H9 (cell line): Measurements from ENCODE around the gene INTS1. TPM values are rescaled to one million over a fixed set of nuclear protein-coding genes. Genes with fewer than 3 reads are reported as not detected.
A peak's percentile ranks its signal among the peaks of the same experiment; 100 is the strongest.

Experiments used
- DNase-seq: peaks from one replicate; pipeline ENCODE4 v3.0.0-alpha.2; 2017
- H2AFZ ChIP-seq: one replicate; pipeline ENCODE4 v1.6.1; 2013; ENCODE audit warnings: mild to moderate bottlenecking, low read length, control low read depth, moderate library complexity
- H2AK5ac ChIP-seq: 2 replicates; pipeline ENCODE4 v1.6.1; 2013; ENCODE audit warnings: low read length, control low read depth, mixed read lengths; ENCODE audit not compliant: insufficient read length
- H2BK120ac ChIP-seq: one replicate; pipeline ENCODE4 v1.6.1; 2013; ENCODE audit warnings: low read depth, mild to moderate bottlenecking, low read length, control low read depth, inconsistent platforms; ENCODE audit not compliant: poor library complexity, severe bottlenecking
- H2BK12ac ChIP-seq: 2 replicates; pipeline ENCODE4 v1.6.1; 2013; ENCODE audit warnings: low read length, control low read depth, mixed read lengths, low read depth; ENCODE audit not compliant: insufficient read length
- H2BK15ac ChIP-seq: 2 replicates; pipeline ENCODE4 v1.6.1; 2013; ENCODE audit warnings: low read depth, low read length, control low read depth
- H2BK20ac ChIP-seq: one replicate; pipeline ENCODE4 v1.6.1; 2013; ENCODE audit warnings: low read depth, mild to moderate bottlenecking, low read length, control low read depth, inconsistent platforms; ENCODE audit not compliant: poor library complexity, severe bottlenecking
- H2BK5ac ChIP-seq: 2 replicates; pipeline ENCODE4 v1.6.1; 2013; ENCODE audit warnings: low read length, control low read depth, mixed read lengths; ENCODE audit not compliant: insufficient read length
- H3K14ac ChIP-seq: 2 replicates; pipeline ENCODE4 v1.6.1; 2013; ENCODE audit warnings: low read length, control low read depth; ENCODE audit not compliant: insufficient read depth
- H3K18ac ChIP-seq: 2 replicates; pipeline ENCODE4 v1.6.1; 2013; ENCODE audit warnings: low read depth, mild to moderate bottlenecking, mixed read lengths, low read length, control low read depth; ENCODE audit not compliant: insufficient read length
- H3K23ac ChIP-seq: 2 replicates; pipeline ENCODE4 v1.6.1; 2013; ENCODE audit warnings: low read length, control low read depth, mixed read lengths, low read depth; ENCODE audit not compliant: insufficient read length
- H3K23me2 ChIP-seq: 2 replicates; pipeline ENCODE4 v1.6.1; 2013; ENCODE audit warnings: low read depth, mild to moderate bottlenecking, mixed read lengths, low read length, control low read depth; ENCODE audit not compliant: insufficient read length, poor library complexity, severe bottlenecking
- H3K27ac ChIP-seq: 2 replicates; pipeline ENCODE4 v1.5.1; 2013; ENCODE audit warnings: low read length, control low read depth, mixed read lengths, low read depth; ENCODE audit not compliant: insufficient read length
- H3K27me3 ChIP-seq: 2 replicates; pipeline ENCODE4 v1.6.1; 2013; ENCODE audit warnings: low read length, control low read depth, inconsistent platforms; ENCODE audit not compliant: insufficient read depth
- H3K4ac ChIP-seq: 2 replicates; pipeline ENCODE4 v1.6.1; 2013; ENCODE audit warnings: low read depth, mild to moderate bottlenecking, control low read depth, inconsistent platforms, low read length, moderate library complexity
- H3K4me1 ChIP-seq: 2 replicates; pipeline ENCODE4 v1.6.1; 2013; ENCODE audit warnings: low read length, control low read depth, inconsistent platforms; ENCODE audit not compliant: insufficient read depth
- H3K4me2 ChIP-seq: 2 replicates; pipeline ENCODE4 v1.6.1; 2013; ENCODE audit warnings: low read length, control low read depth, mixed read lengths; ENCODE audit not compliant: insufficient read length, insufficient read depth
- H3K56ac ChIP-seq: 2 replicates; pipeline ENCODE4 v1.6.1; 2013; ENCODE audit warnings: low read depth, mild to moderate bottlenecking, mixed read lengths, low read length, control low read depth; ENCODE audit not compliant: insufficient read length
- H3K79me1 ChIP-seq: 2 replicates; pipeline ENCODE4 v1.6.1; 2013; ENCODE audit warnings: low read depth, mild to moderate bottlenecking, moderate library complexity, low read length, control low read depth, inconsistent platforms; ENCODE audit not compliant: insufficient read depth, poor library complexity, severe bottlenecking
- H3K79me2 ChIP-seq: 2 replicates; pipeline ENCODE4 v1.6.1; 2013; ENCODE audit warnings: low read length, control low read depth, inconsistent platforms; ENCODE audit not compliant: insufficient read depth
- H3K9ac ChIP-seq: 2 replicates; pipeline ENCODE4 v1.6.1; 2013; ENCODE audit warnings: low read length, control low read depth, mixed read lengths; ENCODE audit not compliant: insufficient read length; ENCODE audit errors: extremely low read depth
- H3K9me3 ChIP-seq: one replicate; pipeline ENCODE4 v1.6.1; 2013; ENCODE audit warnings: low read depth, low read length, inconsistent platforms; ENCODE audit not compliant: control insufficient read depth
- H3T11ph ChIP-seq: one replicate; pipeline ENCODE4 v1.6.1; 2013; ENCODE audit warnings: mild to moderate bottlenecking, low read length, control low read depth, inconsistent platforms
- H4K20me1 ChIP-seq: one replicate; pipeline ENCODE4 v1.6.1; 2013; ENCODE audit not compliant: control insufficient read depth, insufficient read length, insufficient read depth
- H4K5ac ChIP-seq: 2 replicates; pipeline ENCODE4 v1.6.1; 2013; ENCODE audit warnings: low read depth, mild to moderate bottlenecking, mixed read lengths, low read length, control low read depth; ENCODE audit not compliant: insufficient read length
- H4K8ac ChIP-seq: replicated peaks from 2 replicates; pipeline ENCODE4 v1.6.1; 2013; ENCODE audit warnings: low read length, control low read depth, mixed read lengths, low read depth; ENCODE audit not compliant: insufficient read length
- H4K91ac ChIP-seq: 2 replicates; pipeline ENCODE4 v1.6.1; 2013; ENCODE audit warnings: low read depth, mild to moderate bottlenecking, moderate library complexity, mixed read lengths, low read length, control low read depth; ENCODE audit not compliant: insufficient read length
- H3K27ac Mint-ChIP-seq, 3 experiments: 2 replicates in 2 of 3; 3 replicates in 1 of 3; pipeline ENCODE4 v1.8.0; 2020 to 2021; ENCODE audit warnings: mixed read lengths in 3 of 3, mild to moderate bottlenecking in 1 of 3, moderate library complexity in 1 of 3
- H3K27me3 Mint-ChIP-seq: 2 replicates; pipeline ENCODE4 v1.8.0; 2021; ENCODE audit warnings: low read depth, mild to moderate bottlenecking, moderate library complexity, mixed read lengths
- H3K36me3 Mint-ChIP-seq, 3 experiments: 2 replicates in 2 of 3; 3 replicates in 1 of 3; pipeline ENCODE4 v1.8.0; 2020 to 2021; ENCODE audit warnings: low read depth in 3 of 3, mixed read lengths in 3 of 3; ENCODE audit not compliant: insufficient read depth in 1 of 3
- H3K4me1 Mint-ChIP-seq, 2 experiments: 2 replicates each; pipeline ENCODE4 v1.8.0; 2020; ENCODE audit warnings: mixed read lengths in 2 of 2
- H3K4me3 Mint-ChIP-seq, 2 experiments: 2 replicates in 1 of 2; 3 replicates in 1 of 2; pipeline ENCODE4 v1.8.0; 2020 to 2021; ENCODE audit warnings: mild to moderate bottlenecking in 2 of 2, mixed read lengths in 2 of 2, moderate library complexity in 1 of 2
- H3K9me3 Mint-ChIP-seq, 2 experiments: 2 replicates in 1 of 2; 3 replicates in 1 of 2; pipeline ENCODE4 v1.8.0; 2020; ENCODE audit warnings: mild to moderate bottlenecking in 2 of 2, mixed read lengths in 2 of 2, moderate library complexity in 1 of 2
- WGBS: extraction: QIAGEN DNeasy Blood & Tissue Kit; methylation state at CpG from one replicate; pipeline ENCODE4 v1.1.7; 2013; ENCODE audit warnings: missing lambda C conversion rate, low lambda C conversion rate, mixed read lengths; ENCODE audit not compliant: insufficient read length; ENCODE audit errors: extremely low coverage; 5-methylcytosine and 5-hydroxymethylcytosine counted together
- total RNA-seq: library from RNA; stranded (reverse); gene quantifications from 2 replicates; pipeline ENCODE4 v1.2.1, GENCODE V29; 2021
- TF ChIP-seq, protein P1 (sequence below): fragments of 200-600 bp; sonication (generic); conservative IDR thresholded peaks from 3 replicates; pipeline ENCODE4 v1.8.0; 2021; ENCODE audit warnings: antibody characterized with exemption, mild to moderate bottlenecking

INTS1 gene
- total RNA-seq, 1 experiment from 2014 or later: 133 TPM

DNA sequence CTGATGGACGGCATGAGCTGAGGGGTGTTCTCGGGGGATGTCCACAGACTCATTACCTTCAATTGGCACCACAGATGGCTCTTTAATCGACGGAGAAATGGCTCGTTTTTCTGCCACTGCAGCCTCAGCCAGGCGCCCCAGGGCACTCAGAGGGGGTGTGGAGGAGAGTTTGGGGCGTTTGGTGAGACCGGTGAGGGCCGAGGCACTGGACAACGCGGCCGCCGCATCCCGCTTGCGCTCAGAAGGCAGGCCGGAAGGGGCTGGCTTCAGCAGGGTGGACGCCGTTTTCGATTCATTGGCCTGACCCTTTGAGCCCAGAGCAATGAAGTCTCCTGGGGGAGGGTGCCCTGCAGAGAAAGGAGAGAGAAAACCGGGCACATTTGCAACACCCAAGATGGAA is 1.3 kb downstream of the INTS1 start:
- Histone ChIP-seq H3K79me2 (peaks cover 14% of the 10 kb centered on the region; the same call in 1 of the 2 replicates), H3K27ac (no peak overlapping the region), H4K5ac (no peak overlapping the region), H4K8ac (no peak overlapping the region), H3K4me2 (peak overlapping the region; percentile 91), H2AFZ (no peak overlapping the region), H4K91ac (no peak overlapping the region), H3K14ac (no peak overlapping the region; the same call in 1 of the 2 replicates), H4K20me1 (no peaks in the 10 kb centered on the region), H3T11ph (no peak overlapping the region), H2AK5ac (no peak overlapping the region), H3K79me1 (no peaks in the 10 kb centered on the region), H3K9ac (no peak overlapping the region), H3K23me2 (peaks cover 10% of the 10 kb centered on the region), H3K56ac (no peak overlapping the region), H2BK5ac (no peak overlapping the region), H2BK120ac (no peak overlapping the region), H3K4me1 (no peaks in the 10 kb centered on the region), H2BK20ac (no peak overlapping the region), H2BK12ac (no peak overlapping the region), H3K23ac (no peak overlapping the region), H3K4ac (no peak overlapping the region), H3K27me3 (no peaks in the 10 kb centered on the region), H3K9me3 (no peaks in the 10 kb centered on the region), H3K18ac (no peak overlapping the region), H2BK15ac (no peak overlapping the region)
- H3K9me3 Mint-ChIP-seq: no peaks in the 10 kb centered on the region
- peaks cover 28 to 44% (median 37%) of the 10 kb centered on the region in 3 experiments; a peak in 6 of 7 replicates for H3K36me3 Mint-ChIP-seq
- H3K4me1 Mint-ChIP-seq: peaks cover 9 to 25% of the 10 kb centered on the region in 2 experiments
- WGBS: no CpG with 5 or more reads among the region's 20 CpGs
- H3K4me3 Mint-ChIP-seq: peak overlapping the region; percentile 89 to 97
- TF ChIP-seq, protein P1, sequence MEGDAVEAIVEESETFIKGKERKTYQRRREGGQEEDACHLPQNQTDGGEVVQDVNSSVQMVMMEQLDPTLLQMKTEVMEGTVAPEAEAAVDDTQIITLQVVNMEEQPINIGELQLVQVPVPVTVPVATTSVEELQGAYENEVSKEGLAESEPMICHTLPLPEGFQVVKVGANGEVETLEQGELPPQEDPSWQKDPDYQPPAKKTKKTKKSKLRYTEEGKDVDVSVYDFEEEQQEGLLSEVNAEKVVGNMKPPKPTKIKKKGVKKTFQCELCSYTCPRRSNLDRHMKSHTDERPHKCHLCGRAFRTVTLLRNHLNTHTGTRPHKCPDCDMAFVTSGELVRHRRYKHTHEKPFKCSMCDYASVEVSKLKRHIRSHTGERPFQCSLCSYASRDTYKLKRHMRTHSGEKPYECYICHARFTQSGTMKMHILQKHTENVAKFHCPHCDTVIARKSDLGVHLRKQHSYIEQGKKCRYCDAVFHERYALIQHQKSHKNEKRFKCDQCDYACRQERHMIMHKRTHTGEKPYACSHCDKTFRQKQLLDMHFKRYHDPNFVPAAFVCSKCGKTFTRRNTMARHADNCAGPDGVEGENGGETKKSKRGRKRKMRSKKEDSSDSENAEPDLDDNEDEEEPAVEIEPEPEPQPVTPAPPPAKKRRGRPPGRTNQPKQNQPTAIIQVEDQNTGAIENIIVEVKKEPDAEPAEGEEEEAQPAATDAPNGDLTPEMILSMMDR: no peak
- H3K27ac Mint-ChIP-seq: 0 out of 7 replicates have a peak overlapping the region, but pooled peaks of 2 of the 3 experiments have one; percentile 61 to 92
- DNase-seq: no peak
- no peaks in the 10 kb centered on the region for H3K27me3 Mint-ChIP-seq
